ENCODE data around the gene TTLL10.
"Not testable (repeated sequence)": the region's sequence is repeated elsewhere in the genome, so short reads cannot be mapped to it uniquely, and the experiment has no call there.

TTLL10 gene

GRCh38 chr1:1171546-1172340, 1.9 kb upstream of the TTLL10 start:
- DNase-seq (ENCODE audit: low spot score): no peak

- DNase-seq (ENCODE audit: low spot score): no peak
These were observed 453 bp upstream of the TTLL10 start for GRCh38 chr1:1173061-1173792.

- no peak for DNase-seq (ENCODE audit: low spot score)
These were observed 1.8 kb downstream of the TTLL10 start for GRCh38 chr1:1175221-1176062.

GRCh38 chr1:1176063-1176761, 2.5 kb downstream of the TTLL10 start:
- DNase-seq (ENCODE audit: low spot score): not testable (repeated sequence)

GRCh38 chr1:1176931-1177330, 3.3 kb downstream of the TTLL10 start:
- DNase-seq (ENCODE audit: low spot score): no peak

- no peak for DNase-seq (ENCODE audit: low spot score)
These were observed 3.9 kb downstream of the TTLL10 start for GRCh38 chr1:1177452-1178206.

- no peak for DNase-seq (ENCODE audit: low spot score)
These were observed 5.2 kb downstream of the TTLL10 start for GRCh38 chr1:1178794-1179331.

- DNase-seq (ENCODE audit: low spot score): no peak
These were observed 5.8 kb downstream of the TTLL10 start for GRCh38 chr1:1179346-1179982.

- no peak for DNase-seq (ENCODE audit: low spot score)
These were observed 6.5 kb downstream of the TTLL10 start for GRCh38 chr1:1179983-1180861.

- DNase-seq (ENCODE audit: low spot score): no peak
These were observed 7.7 kb downstream of the TTLL10 start for GRCh38 chr1:1181129-1181937.

- DNase-seq (ENCODE audit: low spot score): no peak
These were observed 8.3 kb downstream of the TTLL10 start for GRCh38 chr1:1181938-1182410.

- DNase-seq (ENCODE audit: low spot score): no peak
These were observed 9.0 kb downstream of the TTLL10 start for GRCh38 chr1:1182491-1183220.

GRCh38 chr1:1183221-1183747, 9.6 kb downstream of the TTLL10 start:
- no peak for DNase-seq (ENCODE audit: low spot score)

GRCh38 chr1:1183833-1184775, 10.4 kb downstream of the TTLL10 start:
- DNase-seq (ENCODE audit: low spot score): no peak

- DNase-seq (ENCODE audit: low spot score): no peak
These were observed 11.6 kb downstream of the TTLL10 start for GRCh38 chr1:1185101-1185765.

GRCh38 chr1:1187938-1188337, 14.3 kb downstream of the TTLL10 start:
- DNase-seq (ENCODE audit: low spot score): no peak
